Lung (tissue), 12 donors: ENCODE measurements around the gene PSMG1. TPM values are rescaled to one million over a fixed set of nuclear protein-coding genes. Genes with fewer than 3 reads are reported as not detected.

Experiments used
- ATAC-seq: fragments of 200-7000 bp; cut with Tn5 transposase; one replicate; pipeline ENCODE4 v1.9.1; 2020; ENCODE audit warnings: moderate number of reproducible peaks; ENCODE audit not compliant: insufficient read depth, low FRiP score
- DNase-seq, 3 donors: peaks; one replicate each; pipeline ENCODE4 v3.0.0-alpha.2; 2013 to 2017
- H3K27ac ChIP-seq, 2 donors: one replicate each; pipeline ENCODE4 v1.5.1; 2013; ENCODE audit warnings: mild to moderate bottlenecking in 2 of 2, moderate library complexity in 2 of 2, control low read depth in 1 of 2, inconsistent platforms in 1 of 2, low read depth in 1 of 2, low read length in 1 of 2
- H3K27me3 ChIP-seq, 3 donors: one replicate each; pipeline ENCODE4 v1.5.1; 2013; ENCODE audit warnings: low read length in 2 of 3; ENCODE audit not compliant: control insufficient read depth in 3 of 3, insufficient read depth in 3 of 3
- H3K36me3 ChIP-seq, 4 donors: one replicate each; pipeline ENCODE4 v1.5.1; 2013; ENCODE audit warnings: low read length in 4 of 4, mild to moderate bottlenecking in 1 of 4, moderate library complexity in 1 of 4; ENCODE audit not compliant: control insufficient read depth in 4 of 4, insufficient read depth in 4 of 4
- H3K4me1 ChIP-seq, 5 donors: one replicate each; pipeline ENCODE4 v1.5.1; 2013; ENCODE audit warnings: low read length in 5 of 5, mild to moderate bottlenecking in 2 of 5, moderate library complexity in 1 of 5; ENCODE audit not compliant: control insufficient read depth in 5 of 5, insufficient read depth in 5 of 5
- H3K4me3 ChIP-seq: one replicate; pipeline ENCODE4 v1.5.1; 2013; ENCODE audit warnings: mild to moderate bottlenecking, control low read depth, moderate library complexity
- H3K9ac ChIP-seq, 2 donors: one replicate each; pipeline ENCODE4 v1.5.1; 2013; ENCODE audit warnings: low read length in 2 of 2, control low read depth in 1 of 2; ENCODE audit not compliant: insufficient read depth in 1 of 2
- H3K9me3 ChIP-seq, 4 donors: one replicate each; pipeline ENCODE4 v1.5.1; 2013; ENCODE audit warnings: low read length in 3 of 4, mild to moderate bottlenecking in 1 of 4, moderate library complexity in 1 of 4; ENCODE audit not compliant: control insufficient read depth in 4 of 4, insufficient read depth in 3 of 4
- CTCF ChIP-seq: IDR thresholded peaks from 2 replicates; pipeline ENCODE4 v1.5.1; 2012; ENCODE audit warnings: mild to moderate bottlenecking; ENCODE audit errors: control extremely low read depth, extremely low read depth
- whole genome bisulfite sequencing, 2 donors: extraction: QIAGEN DNeasy Blood & Tissue Kit; methylation state at CpG; one replicate each; pipeline ENCODE4 v1.1.7; 2013; 5-methylcytosine and 5-hydroxymethylcytosine counted together
- polyA plus RNA-seq, 2 donors: library from polyadenylated mRNA; stranded (reverse); fragments of 200-250 nt; gene quantifications; one replicate each; pipeline ENCODE4 v1.2.1, GENCODE V29; 2013
- total RNA-seq, 2 donors: library from RNA; depleted of rRNA in 1 of 2; stranded (reverse); fragments of >200 nt in 1 of 2; gene quantifications; one replicate each; pipeline ENCODE4 v1.2.1, GENCODE V29; 2014 to 2021
- donor health status: control.
- donor health status: control.
- donor health status: Bipolar disorder and iron deficiency.
- donor health status: healthy.
- donor health status: DM: yes; HTN: yes; CAD: no.

Gene PSMG1
- total and polyA plus RNA-seq, 4 donors, result 17.9 to 62.0 (median 34.5) TPM

- no peak overlapping the region for H3K27ac ChIP-seq
- DNase-seq (no peak), ATAC-seq (no peak)
- H3K4me3 ChIP-seq, result no peak overlapping the region
- H3K27me3 ChIP-seq, result no peaks in the 10 kb centered on the region
- H3K36me3 ChIP-seq, result no peaks in the 10 kb centered on the region
- no peaks in the 10 kb centered on the region for H3K4me1 ChIP-seq
- 72 to 86% methylated on average over 2 of the region's 2 CpGs for WGBS, 2 donors
- H3K9me3 ChIP-seq, result peaks cover 0 to 4% (median 0%) of the 10 kb centered on the region in 4 donors
- no peak overlapping the region for H3K9ac ChIP-seq
- no peak for TF ChIP-seq CTCF
Measured at GRCh38 chr21:39148975-39149374, 34.3 kb downstream of the PSMG1 start.

GRCh38 chr21:39144191-39144590, 39.1 kb downstream of the PSMG1 start:
- WGBS, 2 donors, result 78 to 79% methylated on average over 3 of the region's 3 CpGs
- H3K27ac ChIP-seq, result no peak overlapping the region
- peaks cover 0 to 4% (median 0%) of the 10 kb centered on the region in 4 donors for H3K9me3 ChIP-seq
- no peak overlapping the region for H3K9ac ChIP-seq
- DNase-seq (no peak), ATAC-seq (no peak)
- no peak for TF ChIP-seq CTCF
- H3K27me3 ChIP-seq, result no peaks in the 10 kb centered on the region
- no peak overlapping the region for H3K4me3 ChIP-seq
- no peaks in the 10 kb centered on the region for H3K36me3 ChIP-seq
- H3K4me1 ChIP-seq, result no peaks in the 10 kb centered on the region

GRCh38 chr21:39142972-39143371, 40.3 kb downstream of the PSMG1 start:
- DNase-seq (no peak), ATAC-seq (no peak)
- H3K9ac ChIP-seq, result no peak overlapping the region
- no peak overlapping the region for H3K27ac ChIP-seq
- H3K27me3 ChIP-seq, result no peaks in the 10 kb centered on the region
- WGBS, 2 donors, result 82 to 86% methylated on average over 3 of the region's 3 CpGs
- no peak for TF ChIP-seq CTCF
- no peak overlapping the region for H3K4me3 ChIP-seq
- H3K36me3 ChIP-seq, result no peaks in the 10 kb centered on the region
- peaks cover 0 to 4% (median 0%) of the 10 kb centered on the region in 4 donors for H3K9me3 ChIP-seq
- H3K4me1 ChIP-seq, result peaks cover 0 to under 1% (median 0%) of the 10 kb centered on the region in 5 donors

GRCh38 chr21:39141502-39141901, 41.7 kb downstream of the PSMG1 start:
- H3K27me3 ChIP-seq, result no peaks in the 10 kb centered on the region
- WGBS, 2 donors, result 79 to 88% methylated on average over 3 of the region's 3 CpGs
- no peak overlapping the region for H3K9ac ChIP-seq
- H3K9me3 ChIP-seq, result peaks cover 0 to 4% (median 0%) of the 10 kb centered on the region in 4 donors
- peaks cover 0 to 15% (median 5%) of the 10 kb centered on the region in 5 donors for H3K4me1 ChIP-seq
- no peak for ATAC-seq
- DNase-seq, result peak; percentile 34 to 71 (median 65)
- no peaks in the 10 kb centered on the region for H3K36me3 ChIP-seq
- H3K27ac ChIP-seq, result no peak overlapping the region
- H3K4me3 ChIP-seq, result no peak overlapping the region
- no peak for TF ChIP-seq CTCF
